Muscle of back (tissue), 11 donors: ENCODE data around the gene UBXN11. TPM values are rescaled to one million over a fixed set of nuclear protein-coding genes. Genes with fewer than 3 reads are reported as not detected.
A peak's percentile ranks its signal among the peaks of the same experiment; 100 is the strongest.
"Not testable (repeated sequence)": the region's sequence is repeated elsewhere in the genome, so short reads cannot be mapped to it uniquely, and the experiment has no call there.

Experiments
- DNase-seq, 3 donors: peaks; one replicate each; pipeline versions ENCODE4 v3.0.0 to v3.0.0-alpha.2; 2013
- polyA plus RNA-seq, 10 donors: library from polyadenylated mRNA; unstranded; fragments of 120-200 nt; gene quantifications; one replicate each; pipeline ENCODE4 v1.2.1, GENCODE V29; 2013; ENCODE audit not compliant: insufficient read length in 10 of 10

Gene UBXN11
- polyA plus RNA-seq, 10 donors, result 5.2 to 13.8 (median 8.0) TPM

DNA sequence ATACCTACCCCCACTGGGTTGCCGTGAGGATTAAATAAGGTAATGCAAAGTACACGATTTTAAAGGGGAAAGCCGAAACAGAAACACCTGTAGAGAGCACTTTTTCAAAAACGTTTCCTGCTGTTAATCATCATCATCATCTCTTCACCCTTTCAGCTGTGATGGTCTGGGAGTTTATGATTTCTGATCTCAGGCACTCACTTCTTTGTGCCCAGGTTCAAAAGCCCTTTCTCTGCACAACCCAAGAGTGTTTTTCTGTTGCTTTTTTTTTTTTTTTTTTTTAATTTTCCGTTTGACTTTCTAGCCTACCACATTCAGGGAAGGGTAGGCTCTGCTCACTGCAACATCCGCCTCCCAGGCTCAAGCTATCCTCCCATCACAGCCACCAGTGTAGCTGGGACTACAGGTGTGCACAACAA lies 936 bp upstream of the UBXN11 start:
- no peak for DNase-seq

DNA sequence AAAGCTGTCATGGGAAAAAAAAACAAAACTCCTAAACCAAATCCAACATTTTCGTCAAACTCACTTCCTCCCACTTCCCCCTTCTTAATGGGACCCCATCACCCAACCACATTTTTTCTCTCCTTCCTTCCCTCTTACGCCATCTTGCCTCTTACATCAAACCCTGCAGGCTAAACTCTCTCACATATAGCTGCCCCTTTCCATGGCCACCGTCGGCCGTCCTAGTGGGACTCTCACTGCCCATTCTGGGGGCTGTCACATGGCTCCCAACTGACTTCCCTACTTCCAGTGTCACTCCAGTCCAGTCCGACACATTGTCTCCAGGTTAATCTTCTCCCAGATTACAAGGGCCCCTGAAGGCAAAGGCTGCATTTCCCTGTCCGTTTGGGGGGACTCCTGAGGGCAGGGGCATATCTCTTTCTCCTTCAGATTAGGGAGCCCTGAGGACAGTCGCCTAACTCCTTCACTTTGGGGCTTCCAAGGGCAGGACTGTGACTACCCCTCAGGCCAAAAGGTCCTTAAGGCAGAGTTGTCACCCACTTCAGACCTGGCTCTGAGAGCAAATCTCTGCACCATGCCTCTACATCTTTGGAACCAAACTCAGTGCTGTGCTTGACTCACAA lies 658 bp downstream of the UBXN11 start:
- no peak for DNase-seq

DNA sequence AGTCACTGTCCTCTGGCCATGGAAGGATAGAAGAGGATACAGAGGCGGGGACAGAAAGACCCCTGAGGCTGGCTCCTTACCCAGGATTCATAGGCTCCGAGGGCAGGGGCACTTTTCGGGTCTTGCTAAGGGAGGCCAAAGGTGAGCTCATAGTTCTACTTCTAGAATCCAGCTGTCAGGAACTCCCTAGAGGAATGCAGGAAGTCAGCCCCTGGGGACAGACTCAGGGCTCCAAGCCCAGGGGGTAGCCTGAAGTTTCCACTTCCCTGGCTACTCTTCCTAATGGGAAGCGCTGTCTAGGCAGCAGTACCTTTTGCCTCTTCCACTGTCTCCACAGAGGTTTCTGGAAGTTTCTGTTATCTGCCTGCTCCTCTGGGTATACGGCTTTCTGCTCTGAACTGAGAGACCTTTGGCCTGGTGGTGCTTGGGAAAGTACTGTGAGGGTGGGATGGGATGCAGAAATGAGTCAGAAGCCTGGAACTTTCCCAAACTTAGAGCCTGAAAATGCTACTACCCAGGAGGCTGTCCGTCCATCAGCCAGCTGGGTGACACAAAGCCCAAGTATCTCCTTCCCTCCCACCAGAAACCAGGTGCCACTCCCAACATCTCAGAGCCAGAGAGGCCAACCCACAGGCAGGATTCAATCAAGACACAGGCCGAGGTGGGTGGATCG lies 3.6 kb downstream of the UBXN11 start:
- no peak for DNase-seq

DNA sequence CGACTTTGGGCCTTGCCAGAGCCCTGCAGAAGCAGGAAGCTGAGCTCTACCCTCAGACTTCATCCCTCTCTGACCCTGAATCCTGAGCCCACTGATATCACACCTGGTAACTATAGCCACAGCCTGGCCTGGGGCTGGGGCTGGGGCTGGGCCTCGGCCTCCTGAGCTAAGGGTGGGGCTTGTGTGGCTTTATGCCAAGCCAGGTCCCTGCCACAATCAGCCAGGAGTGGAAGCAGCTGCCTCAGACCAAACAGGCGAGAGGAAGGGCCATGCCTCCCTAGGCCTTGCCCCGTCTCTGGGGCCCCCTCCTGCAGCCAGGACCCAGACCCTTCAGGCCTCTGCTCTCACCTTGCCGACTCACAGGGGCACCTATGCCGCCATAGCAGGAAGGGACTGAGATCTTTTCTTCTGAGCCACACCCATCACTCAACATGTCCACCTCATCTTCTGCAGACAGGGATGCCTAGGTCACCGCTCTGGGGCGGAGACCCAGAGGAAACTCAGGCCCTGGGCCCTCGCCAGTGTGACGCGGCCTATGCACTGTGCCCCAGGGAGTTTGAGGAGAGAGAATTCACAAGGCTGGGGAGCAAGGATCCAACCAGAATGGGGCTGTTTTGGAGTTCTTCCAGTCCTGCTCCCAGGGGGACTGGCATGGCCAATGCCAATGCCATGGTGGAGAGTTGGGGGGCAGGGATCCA lies 5.7 kb downstream of the UBXN11 start:
- no peak for DNase-seq

DNA sequence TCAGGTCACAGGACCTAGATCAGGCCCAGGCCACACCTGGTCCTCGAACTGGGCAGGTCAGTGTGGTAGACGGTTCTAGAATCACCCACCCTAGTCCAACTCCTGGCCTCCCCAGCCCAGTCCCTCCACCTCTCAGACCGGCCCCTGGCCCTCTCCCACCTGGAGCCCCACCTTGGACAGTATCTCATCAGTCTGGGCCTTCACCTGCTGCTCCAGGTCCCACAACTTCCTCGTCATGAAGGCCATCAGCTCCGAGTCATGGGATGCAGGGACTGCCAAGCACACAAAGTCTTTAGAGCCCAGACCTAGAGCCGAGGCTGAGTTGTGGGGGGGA lies 8.7 kb downstream of the UBXN11 start:
- DNase-seq, result no peak

DNA sequence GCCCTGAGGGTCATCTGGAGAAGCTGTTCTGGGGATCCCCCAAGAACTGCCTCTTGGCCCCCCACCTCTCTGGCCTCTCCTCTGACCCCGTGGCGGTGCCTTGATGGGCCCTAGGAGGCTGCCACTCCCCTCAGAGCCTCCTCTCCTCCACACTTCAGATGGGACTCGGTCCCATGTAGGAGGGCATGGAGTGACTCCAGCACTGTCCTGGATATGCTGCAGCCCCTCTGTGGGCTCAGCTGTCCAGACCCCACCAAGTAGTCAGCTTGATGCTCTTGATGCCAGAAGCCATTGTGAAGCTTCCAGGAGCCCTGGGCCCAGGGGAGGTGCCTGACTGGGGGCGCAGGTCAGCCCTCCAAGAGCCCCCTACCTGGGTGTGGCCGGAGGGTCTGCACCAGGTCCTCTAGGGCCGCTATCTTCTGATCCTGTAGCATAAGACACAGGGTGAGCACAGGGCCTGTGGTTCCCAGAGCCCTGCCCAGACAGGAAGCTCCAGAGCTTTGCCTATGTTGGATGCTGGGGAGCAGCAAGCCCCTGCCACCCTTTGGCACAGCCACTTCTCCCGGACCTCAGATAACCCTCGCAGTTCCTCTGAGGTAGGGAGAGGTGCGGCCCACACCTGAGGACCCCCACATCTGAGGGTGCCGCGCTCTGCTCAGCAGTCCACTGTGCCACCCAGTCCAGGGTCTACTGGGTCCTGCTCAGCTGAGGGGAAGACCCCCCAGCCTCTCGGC lies 9.2 kb downstream of the UBXN11 start:
- DNase-seq, result no peak

DNA sequence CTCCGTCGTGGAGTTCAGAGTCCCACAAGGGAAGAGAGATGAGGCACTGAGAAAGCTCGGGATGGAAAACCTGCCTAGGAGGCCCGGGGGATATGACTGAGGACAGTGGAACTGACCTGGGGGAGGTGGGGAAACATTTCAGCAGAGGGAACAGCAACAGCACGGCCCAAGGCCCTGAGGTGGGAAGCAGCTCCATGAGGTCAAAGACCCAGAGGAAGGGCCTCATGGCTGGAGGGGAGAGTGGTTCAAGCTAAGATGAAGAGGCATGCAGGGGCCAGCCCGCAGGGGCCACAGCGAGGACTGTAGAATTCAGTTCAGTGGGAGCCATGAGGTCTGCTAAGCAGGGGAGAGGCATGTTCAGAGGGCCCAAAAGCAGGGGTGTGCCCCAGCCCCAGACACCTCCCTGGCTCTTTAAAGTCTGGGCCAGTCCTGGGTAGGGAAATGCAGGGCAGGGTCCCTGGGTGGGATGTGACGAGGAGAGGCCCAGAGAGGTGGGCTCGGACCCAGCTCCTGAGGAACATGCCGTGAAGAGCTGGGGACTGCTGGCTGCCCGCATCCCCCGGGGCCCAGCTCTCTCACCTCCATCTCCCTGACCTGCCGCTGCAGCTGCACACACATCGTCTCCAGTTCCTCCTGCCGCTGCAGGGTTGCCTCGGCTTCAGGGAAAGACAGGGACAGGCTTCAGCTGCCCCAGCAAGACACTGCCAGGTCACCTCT lies 9.9 kb downstream of the UBXN11 start:
- no peak for DNase-seq

DNA sequence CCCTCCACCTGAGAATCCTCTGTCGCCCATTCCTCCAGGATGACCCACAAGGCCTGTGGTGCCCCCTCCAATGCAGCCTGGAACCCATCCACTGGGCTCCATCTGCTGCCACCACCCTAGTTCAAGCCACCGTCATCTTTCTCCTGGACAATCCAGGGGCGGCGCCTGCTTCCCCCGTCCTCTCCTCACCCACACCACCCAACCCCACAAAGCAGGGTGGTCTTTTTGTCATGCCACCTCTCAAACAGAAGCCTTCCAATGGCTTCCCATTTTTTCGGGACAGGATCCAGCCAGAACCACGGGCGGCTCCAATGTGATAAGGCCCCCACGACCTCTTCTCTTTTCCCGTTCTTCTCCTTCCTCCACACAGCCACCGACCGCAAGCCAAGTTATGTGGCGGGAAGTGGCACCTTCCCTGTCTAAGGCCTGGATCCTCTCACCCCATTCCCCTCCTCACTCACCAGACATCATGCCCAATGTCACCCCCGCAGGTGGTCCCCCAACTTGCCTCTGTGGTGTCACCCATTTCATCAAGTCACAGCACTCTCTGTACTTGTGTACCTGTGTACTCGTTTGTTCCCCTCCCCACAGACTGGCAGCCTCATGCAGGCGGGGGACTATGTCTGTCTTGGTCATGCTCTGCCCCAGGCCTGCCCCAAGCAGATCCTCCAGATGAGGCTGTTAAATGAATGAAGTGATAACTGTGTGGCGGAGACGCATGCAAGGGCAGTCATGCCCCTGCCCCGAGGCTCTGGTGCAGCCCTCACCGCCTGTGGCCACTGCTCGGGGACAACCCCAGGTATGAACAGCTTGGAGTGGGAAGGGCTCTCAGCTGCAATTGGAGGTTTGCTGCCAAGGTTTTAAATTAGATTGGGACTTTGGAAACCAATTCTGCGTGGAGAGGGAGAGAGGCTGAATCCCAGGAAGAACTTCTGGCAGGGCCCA lies 11.0 kb downstream of the UBXN11 start:
- no peak for DNase-seq

DNA sequence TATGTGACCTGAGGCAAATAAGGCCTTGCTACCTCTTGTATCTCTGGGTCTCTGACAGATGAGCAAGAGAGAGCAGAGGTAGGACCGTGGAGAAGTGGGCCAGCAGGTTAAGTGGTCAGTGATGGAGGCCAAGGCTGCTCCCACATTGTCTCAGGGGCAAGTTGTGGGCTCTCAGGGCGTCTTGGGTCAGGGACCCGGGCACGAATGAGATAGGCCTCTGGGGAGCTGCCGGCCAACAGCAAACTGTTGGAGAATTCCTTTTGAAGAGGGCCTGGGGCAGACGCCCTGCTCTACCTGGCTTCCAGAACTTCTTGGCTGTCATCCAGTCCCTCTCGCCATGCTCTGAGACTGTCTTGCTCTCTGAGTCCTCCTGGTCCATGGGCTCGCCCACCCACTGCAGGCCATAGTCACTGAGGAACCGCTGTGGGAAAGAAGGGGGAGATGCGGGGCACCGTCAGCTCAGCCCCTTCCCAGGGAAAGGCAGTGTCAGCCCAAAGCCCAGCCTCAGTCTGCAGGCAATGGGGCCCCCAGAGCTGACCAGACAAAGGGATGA lies 12.4 kb downstream of the UBXN11 start:
- no peak for DNase-seq

DNA sequence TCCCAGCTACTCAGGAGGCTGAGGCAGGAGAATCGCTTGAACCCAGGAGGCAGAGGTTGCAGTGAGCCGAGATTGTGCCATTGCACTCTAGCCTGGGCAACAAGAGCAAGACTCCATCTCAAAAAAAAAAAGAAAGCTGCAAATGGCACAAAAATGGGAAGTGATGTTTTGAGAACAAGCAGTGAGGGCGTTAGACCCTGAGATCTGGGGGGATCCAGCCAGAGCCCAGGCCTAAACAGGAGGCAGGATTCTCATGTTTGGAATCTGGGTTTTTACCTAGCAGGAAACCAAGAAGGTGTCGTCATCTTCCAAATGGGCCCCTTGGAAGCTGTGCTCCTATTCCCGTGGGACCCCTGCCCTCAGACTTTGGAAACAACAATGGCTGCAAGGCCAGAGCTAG lies 13.7 kb downstream of the UBXN11 start:
- not testable (repeated sequence) for DNase-seq

DNA sequence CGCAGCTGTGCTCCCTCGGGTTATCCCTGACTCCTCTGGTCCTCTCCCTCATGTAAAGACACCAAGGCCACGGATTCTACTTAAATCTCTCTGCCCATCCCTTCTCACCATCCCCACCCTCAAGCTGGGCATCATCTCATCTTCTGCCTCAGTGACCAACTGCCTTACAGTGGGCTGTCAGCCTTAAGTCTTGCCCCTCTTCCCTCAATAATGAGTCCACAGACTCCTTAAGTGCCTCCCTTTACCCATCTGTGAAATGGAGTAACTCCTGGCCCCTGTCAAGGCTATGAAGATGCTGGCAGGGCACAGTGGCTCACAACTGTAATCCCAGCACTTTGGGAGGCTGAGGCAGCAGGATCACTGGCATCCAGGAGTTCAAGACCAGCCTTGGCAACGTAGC lies 14.5 kb downstream of the UBXN11 start:
- DNase-seq, result no peak

DNA sequence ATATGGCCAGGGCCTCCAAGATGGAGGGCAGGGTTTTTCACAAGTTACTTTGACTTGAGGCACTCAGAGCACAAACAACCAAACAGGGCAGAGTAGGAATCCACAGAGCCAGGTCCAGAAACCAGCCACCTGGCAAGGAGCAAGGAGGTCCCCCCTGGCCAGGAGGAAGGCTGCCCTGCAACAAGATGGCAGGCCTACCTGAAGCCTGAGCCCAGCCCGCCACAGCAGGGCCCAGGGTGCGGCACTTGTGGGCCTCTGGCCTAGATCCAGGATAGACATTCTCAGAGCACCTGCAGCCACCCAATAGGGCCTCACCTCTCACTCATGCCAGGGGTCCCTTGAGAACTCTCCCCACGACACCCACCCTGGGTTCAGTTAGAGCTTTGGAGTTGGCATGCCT lies 15.0 kb downstream of the UBXN11 start:
- DNase-seq, result no peak

DNA sequence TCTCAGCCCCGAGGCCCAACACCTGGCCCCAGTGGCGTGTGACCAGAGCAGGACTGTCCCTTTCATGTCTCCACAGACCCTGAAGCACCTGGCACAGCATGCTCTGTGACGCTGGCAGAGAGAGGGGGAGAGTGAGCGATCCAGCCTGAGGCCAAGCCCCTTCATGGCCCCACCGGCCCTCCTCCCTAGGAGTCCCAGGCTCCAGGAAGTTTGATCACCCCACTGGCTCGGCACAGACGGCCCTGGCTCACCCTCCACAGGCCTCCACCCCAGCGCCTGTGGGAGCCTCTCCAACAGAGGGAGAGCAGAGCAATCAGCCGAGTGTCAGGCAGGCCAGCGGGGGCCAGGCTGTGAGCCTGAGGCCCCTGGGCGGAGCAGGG lies 15.6 kb downstream of the UBXN11 start:
- DNase-seq, result peak in 1 of 3 donors; percentile 50

DNA sequence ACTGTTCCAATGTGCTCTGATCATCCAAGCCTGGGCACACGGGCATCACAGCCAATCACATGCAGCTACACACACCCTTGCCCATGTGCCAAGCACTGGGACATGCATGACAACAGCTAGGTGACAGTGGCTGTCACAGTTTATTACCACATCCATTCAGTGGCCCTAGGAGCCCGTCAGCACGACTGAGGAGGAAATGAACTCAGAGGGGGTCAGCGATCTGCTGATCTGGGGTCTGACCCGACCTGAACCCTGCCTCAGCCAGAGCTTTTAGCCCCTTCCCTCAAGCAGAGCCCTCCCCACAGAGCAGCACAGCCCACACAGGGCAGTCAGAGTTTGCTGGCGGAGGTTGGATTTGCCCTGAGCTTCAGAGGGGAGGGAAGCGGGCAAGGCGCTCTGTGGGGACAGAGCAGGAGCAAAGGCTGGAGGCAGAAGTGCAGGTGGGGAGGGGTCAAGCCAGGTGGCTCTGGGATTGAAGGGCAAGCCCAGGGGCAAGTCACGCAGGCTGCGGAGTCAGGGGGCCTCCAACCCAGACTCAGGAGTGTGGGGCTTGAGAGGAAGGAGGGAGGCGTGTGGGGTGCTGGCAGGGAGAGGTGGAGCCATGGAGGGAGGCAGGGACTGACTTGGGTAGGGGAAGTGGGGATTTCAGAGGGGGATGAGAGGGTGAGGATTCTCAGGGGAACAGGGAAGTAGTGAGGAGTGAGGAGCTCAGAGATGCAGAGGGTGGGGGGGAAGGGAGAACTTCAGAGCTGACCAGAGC lies 16.1 kb downstream of the UBXN11 start:
- no peak for DNase-seq

DNA sequence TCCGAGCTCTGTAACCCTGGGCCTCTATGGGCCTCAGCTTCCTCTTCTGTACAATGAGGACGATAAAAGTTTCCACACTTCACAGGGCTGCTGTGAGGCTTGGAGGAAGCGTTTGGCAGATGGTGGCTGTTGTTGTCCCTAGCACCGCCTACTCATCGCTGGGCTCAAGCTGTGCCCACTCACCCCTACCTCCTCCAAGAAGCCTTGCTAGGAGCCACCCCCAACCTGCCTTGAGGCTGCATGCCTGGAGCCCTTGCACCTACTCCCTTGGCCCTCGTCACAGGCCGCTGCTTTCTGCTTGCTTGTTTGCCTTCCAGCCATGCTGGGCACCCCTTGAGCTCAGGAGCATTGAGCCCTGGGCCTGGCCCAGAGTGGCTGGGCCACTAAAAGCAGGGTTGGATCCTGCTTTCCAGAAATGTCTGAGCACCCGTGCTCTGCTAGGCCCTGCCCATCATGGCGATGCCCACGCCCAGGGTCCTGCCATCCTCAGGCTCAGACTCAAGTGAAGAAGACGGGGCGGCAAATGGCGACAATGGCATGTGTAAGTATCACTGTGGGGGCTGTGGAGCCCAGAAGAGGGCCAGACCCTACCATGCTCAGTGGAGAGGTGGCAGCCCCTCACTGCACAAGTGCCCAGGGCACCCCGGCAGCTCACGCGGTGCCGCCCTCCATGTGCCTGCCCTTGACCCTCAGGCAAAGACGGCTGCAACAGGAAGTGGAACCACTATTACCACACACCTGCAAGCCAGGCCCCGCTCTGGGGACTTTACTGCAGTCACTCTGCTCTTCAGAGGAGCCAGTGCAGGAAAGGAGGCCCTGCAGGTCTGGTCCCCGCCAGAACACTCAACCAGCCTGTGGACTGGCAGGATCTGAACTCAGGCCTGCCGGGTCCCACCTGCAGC lies 17.0 kb downstream of the UBXN11 start:
- peak in 1 of 3 donors; percentile 53 for DNase-seq

DNA sequence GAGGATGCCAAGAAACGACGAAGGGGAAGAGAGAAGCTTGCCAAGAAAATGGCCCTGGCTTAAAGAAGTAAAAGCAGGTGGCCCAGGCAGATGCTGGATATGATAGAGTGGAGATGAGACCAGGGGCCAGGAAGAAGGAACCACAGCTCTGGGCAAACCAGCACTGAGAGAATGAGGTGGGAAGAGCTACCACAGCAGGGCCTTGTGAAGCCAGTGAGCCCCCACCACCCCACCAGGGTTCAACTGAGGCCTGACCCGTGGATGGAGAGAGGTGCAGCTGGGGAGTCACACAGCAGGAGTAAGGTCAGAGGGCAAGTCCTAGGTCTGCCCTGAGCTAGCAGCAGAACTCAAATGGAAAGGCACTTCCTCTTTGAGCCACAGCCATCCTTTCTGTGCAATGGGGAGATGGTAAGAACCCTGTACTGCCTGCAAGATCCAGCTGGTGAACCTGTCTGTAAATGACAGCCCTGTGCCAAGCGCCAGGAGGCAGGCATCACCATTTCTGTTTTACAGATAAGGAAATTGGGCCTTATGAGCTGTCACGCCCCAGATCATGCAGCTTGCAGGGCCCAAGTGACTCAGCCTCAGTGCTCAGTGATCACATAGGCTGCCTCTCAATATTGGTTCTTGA lies 18.0 kb downstream of the UBXN11 start:
- DNase-seq, result no peak

DNA sequence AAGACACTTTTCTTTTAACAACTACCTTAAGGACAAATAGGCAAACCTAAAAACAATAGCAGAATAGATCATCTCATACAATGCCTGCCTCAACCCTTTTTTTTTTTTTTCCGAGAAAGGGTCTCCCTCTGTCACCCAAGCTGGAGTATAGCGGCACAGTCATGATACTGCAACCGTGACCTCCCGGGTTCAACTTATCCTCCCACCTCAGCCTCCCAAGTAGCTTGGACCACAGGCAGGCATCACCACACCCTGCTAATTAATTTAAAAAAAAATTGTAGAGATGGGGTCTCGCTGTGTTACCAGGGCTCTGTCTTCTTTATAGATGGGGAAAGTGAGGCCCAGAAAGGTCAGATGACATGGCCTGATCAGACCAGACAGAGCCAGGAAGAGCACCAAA lies 18.6 kb downstream of the UBXN11 start:
- no peak for DNase-seq
